Hematopoietic multipotent progenitor cell treated with erythropoietin and hydrocortisone succinate and interleukin-3 and kit ligand, for 4 days (in vitro differentiated cells): ENCODE data around the gene KLF5.
A peak's percentile ranks its signal among the peaks of the same experiment; 100 is the strongest.

Experiments
- DNase-seq: peaks from one replicate; pipeline ENCODE4 v3.0.0-alpha.2; 2015

Gene KLF5

DNA sequence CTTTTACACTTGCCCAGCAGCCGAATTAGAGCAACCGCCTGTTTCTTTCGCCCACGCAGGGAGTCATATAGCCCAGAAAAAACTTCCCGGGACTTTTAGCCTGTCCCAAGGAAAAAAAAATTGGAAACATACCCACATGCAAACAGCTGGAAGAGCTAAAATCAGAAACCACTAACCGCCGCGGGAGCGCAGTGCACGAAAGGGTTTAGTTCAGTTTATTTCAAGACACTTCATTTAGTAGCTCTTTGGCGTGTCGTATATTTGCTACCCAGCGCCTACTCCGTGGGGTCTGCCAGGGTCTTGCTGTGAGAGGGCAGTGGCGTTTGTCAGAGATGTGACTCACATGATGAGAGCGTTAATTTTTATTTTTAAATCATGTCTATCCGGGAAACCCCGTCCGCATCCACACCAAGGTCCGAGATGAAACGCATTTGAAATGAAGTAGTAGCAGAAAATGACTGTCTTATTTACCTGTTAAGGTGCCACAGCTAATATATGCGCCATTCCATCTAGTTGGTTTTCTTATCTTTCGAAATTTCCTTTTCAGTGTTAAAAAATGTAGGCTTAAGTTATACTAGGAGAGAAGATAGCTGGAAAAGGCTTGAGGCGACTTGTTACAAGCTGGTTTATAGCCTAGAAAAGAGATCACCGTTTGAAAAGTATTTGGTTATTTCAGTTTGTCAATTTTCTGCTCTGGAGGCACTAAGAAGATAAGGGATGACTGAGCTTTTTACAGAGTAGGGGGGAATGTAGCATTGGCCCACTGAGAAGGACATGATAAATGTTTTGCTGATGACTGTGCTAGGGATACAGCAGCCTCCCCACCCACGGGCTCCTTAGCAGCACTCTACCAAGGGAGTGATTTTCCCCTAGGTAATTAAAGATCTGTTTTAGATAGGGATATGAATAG, 1.7 kb downstream of the KLF5 start:
- peak; percentile 35 for DNase-seq

DNA sequence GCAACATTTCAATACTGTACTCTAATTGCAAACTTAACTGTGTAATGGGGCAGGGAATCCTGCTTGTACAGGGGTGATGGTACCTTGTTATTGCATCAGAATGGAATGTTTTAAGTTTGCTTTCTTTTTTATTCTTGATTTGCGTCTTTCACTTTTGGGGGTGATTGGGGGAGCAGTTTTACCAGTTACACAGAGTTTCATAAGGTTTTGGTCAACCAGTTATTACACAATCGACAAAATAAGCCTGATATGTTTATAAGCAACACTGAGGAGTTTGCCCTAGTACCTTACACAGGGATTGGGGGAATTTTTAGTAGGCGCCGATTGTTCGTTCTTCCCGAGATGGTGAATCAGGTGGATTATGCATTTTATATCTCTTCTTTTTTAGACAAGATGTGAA, 2.7 kb downstream of the KLF5 start:
- peak; percentile 34 for DNase-seq

DNA sequence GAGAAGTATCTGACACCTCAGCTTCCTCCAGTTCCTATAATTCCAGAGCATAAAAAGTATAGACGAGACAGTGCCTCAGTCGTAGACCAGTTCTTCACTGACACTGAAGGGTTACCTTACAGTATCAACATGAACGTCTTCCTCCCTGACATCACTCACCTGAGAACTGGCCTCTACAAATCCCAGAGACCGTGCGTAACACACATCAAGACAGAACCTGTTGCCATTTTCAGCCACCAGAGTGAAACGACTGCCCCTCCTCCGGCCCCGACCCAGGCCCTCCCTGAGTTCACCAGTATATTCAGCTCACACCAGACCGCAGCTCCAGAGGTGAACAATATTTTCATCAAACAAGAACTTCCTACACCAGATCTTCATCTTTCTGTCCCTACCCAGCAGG, 3.1 kb downstream of the KLF5 start:
- DNase-seq = no peak

DNA sequence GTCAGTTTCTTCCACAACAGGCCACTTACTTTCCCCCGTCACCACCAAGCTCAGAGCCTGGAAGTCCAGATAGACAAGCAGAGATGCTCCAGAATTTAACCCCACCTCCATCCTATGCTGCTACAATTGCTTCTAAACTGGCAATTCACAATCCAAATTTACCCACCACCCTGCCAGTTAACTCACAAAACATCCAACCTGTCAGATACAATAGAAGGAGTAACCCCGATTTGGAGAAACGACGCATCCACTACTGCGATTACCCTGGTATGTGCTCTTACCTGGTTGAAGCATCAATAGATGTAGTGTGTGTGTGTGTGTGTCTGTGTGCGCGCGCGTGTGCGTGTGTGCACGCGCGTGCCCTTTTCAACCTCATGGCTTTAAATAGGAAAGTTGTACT, 3.7 kb downstream of the KLF5 start:
- no peak for DNase-seq

DNA sequence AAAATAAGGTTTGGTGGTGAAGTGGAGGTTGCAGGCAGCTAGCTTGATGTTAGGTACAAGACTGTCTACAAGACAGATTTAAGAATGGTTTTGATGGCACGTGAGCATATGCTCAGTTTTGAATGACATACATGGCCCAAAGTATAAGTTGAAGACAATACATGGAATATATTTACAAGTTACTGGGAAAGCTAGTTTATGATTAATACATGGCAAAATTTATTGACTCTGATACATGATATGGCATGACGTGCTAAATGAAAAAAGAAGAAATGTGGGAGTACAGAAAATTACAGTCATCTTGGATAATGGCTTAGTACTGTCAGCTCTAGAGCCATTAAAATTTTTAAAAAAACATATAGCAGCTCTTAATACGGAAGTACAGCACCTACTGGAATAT, 4.4 kb downstream of the KLF5 start:
- DNase-seq = no peak

DNA sequence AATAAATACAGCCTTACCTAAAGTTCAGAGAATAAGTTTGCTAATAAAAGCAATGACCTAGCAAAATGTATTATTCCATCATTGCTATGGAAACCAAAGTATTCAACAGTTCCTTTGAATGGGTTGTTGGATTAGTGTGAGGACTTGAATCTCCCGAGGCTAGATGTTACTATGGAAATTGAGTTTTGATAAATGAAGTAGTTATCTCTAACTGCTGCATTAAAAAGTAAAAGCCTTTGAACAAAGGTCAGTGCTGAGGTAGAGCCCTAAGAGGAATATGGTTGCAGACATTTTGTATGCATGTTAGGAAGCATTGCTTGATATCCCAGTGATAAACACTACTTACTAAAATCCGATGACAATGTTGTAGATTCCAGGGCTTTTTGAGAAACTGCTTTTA, 6.2 kb downstream of the KLF5 start:
- DNase-seq = no peak

DNA sequence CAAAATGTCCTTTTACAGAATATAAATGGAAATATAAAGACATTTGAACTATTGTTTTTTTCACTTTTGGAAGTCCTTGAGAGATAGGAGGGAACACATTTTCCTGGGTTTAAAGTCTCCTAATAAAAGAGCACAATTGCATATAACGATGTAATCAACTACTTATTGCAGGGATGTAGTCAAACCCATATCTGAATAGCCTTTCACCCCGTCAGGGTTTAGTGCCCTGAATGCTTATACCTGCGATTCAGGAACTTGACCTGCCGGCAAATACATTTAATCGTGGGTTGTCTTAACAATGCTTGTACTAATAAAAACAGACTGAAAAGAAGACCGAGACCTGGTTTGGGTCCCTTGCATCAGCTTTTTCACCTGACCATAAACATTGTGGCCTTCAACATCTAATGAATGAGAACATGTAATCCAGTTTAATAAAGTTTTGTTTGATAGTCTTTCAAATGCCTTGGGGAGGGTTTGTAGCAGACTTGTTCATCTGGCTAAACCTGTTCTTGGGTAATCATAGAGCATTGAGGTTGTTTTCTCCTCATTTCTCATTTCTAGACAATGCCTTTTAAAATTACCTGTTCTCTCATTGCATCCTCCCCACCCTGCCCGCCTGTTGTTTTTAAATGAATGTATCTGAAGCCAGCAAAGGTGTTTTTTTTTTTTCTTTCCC, 7.0 kb downstream of the KLF5 start:
- DNase-seq = no peak

DNA sequence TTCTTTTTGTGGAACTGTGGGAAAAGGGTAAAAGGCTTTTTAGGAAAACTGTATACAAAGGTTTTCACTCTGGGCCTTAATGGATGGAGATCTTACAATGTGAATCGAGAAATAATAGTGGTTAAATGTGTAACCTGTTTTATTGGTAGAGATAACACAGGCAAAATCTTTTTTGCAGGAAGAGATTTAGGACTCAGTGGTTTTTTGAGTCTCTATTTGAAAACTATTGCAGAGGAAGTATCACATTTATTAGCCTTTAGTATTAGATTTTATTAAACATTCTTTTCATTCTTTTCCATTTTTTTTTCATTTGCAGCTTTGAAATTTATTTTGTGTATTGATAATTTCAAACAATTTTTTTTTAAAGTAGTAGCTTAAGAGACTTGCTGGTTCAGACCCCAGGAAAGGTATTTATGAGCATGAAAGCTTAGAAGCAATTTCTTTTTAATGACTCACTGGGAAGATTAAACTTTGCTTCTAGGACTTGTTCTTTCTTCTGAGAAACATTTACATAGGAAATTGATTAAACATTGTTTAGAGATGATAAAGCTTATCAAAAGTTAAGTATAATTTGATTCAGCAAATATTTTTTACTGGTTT, 10.5 kb downstream of the KLF5 start:
- DNase-seq = no peak

DNA sequence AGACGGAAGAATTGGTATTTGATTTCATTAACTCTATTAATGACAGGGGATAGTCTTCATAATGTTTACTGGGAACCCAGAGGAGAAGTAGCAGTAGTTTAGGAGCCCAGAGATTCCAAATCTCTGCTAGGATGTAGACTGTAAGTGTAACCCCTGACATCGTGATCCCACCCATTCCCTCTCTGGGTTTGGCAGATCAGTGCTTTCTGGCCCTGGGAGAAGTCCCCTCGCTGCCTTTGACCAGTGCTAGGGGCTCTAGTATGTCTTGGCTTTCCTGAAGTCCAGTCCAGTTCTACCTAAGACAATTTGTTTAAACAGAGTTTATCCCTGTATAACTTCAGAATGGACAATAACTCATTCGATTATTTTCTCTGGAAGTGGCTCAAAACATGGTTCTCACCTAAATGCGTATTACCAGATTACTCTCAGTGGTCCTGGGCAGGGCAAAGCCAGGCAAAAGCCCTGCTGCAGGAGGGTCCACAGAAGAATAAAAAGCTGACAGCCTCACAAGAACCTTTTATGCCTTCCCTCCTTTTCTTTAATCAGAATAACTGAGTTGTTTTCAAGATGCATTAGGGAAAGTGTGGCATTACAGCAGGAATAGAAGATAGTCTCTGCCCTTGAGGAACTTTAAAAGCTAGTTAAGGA, 11.8 kb downstream of the KLF5 start:
- no peak for DNase-seq

DNA sequence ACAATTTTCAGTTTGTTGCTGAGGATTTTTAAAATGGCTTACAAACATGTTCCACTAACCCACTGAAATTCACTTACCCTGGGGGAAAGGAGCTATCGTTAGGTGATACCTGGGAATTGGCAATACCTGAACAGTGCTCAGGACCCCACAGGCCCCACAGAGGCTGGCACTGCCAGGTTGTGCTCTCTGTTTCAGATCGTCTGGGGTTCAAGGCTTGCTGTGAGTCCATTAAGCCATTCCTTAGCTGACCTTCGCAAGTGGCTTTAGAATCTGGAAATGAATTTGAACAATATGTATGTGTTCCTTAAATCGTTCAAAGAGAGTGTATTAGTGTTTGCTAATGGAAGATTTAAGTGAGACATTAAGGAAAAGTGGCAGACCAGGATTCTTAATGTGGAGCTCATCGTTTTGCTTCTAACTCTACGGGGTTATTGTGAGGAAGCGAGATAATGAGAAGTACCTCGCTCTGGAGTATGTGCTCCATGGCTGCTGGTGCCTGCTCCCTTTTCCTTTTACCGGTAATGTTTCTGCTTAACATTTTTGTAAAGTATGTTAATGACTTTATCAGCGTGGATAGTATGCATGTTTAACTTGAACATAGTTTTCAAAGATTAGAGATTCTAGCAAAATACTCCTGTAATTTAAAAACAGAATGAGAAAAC, 13.6 kb downstream of the KLF5 start:
- no peak for DNase-seq

DNA sequence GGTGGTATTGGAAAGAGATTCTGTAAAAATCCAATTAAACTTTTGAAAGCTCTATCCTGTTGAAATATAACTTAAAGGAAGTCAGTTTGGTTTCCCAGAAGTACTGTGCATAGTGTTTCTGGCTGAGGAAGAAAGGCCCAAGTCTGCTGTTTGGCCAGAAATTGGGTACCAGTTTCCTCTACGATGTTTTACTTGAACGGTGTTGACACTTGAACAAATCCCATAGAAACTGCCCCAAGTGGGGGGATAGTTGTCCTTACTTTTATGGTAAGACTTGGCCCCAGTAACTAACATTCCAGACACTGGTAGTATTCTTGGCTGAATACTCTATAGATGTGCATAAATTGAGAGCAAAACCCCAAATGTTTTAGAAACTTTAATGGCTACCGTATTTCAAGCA, 14.2 kb downstream of the KLF5 start:
- no peak for DNase-seq

DNA sequence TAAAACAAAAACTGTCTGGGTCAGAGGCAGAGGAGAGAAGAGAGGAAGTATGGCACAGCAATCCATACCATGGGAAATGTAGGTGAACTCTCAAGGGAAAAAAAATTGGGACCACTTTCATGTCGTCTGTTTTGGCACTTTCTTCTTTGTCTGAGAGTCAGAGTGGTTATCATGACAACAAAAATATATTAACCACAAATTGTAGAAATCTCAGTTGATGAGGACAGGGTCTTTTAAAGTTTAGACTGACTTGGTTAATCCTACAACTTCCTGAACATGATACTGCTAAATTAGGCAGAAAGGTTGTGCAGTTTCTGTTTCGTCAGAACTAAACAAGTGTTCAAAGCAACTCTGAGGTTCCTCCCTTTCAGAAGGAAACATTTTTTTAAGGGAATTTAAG, 15.2 kb downstream of the KLF5 start:
- peak; percentile 20 for DNase-seq

DNA sequence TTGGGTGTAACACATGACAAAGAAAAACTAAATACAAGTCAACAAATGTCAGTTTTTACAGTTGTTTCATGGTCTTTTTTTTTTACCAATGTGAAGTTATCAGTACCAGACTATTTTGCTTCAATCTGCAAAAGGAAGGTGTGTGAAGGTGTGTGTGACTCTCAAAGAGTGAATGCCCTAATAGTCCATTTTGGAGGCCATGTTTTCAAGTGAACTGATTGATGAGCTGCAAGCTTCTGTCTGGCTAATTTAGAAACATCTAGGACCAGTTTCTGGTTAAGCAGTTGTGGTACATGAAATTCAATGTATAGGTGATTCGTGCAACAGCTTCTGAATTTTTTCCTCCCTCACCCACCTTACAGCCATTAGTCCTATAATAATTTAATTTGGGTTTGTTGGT, 16.1 kb downstream of the KLF5 start:
- DNase-seq = no peak

DNA sequence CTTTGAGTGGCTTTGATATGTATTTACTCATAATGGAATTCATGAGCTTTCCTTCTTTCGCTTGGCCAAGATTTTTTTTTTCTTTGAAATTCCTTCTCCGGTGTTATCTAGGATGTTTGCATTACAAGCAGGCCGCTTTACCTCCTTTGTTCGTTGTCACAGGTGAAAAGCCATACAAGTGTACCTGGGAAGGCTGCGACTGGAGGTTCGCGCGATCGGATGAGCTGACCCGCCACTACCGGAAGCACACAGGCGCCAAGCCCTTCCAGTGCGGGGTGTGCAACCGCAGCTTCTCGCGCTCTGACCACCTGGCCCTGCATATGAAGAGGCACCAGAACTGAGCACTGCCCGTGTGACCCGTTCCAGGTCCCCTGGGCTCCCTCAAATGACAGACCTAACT, 16.7 kb downstream of the KLF5 start:
- no peak for DNase-seq

DNA sequence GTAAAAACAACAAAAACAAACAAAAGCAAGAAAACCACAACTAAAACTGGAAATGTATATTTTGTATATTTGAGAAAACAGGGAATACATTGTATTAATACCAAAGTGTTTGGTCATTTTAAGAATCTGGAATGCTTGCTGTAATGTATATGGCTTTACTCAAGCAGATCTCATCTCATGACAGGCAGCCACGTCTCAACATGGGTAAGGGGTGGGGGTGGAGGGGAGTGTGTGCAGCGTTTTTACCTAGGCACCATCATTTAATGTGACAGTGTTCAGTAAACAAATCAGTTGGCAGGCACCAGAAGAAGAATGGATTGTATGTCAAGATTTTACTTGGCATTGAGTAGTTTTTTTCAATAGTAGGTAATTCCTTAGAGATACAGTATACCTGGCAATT, 17.1 kb downstream of the KLF5 start:
- no peak for DNase-seq

DNA sequence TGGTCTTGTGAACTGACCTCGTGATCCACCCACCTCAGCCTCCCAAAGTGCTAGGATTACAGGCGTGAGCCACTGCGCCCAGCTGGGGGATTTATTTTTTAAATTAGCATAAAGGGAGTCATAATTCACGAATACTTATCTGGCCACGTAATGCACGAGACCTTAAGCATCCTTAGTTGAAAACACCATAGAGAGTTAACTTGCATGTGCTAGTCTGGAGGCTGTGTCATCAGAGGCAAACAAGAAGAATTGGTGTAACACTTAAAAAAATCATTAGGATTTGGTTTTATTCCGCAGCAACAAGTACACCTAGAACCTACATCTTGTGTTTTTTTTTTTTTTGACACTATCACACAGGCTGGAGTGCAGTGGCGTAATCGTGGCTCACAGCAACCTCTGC, 19.1 kb downstream of the KLF5 start:
- no peak for DNase-seq

DNA sequence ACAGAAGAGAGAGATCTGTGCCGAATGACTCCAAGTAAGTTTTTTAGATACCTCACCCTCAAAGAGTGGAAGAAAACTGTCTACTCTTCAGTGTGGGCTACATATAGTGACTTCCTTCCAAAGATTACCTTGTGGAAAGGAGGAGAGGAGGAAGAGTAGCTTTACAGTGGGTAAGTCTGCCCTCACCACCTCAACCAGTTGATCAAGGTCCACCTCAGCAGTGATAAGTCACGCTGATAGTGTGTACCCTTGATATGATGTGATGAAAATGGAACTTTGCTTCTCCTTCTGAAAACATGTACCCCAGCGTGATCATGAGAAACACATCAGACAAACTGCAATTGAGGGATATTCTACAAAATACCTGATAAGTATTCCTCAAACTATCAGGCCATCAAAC, 20.6 kb downstream of the KLF5 start:
- no peak for DNase-seq

DNA sequence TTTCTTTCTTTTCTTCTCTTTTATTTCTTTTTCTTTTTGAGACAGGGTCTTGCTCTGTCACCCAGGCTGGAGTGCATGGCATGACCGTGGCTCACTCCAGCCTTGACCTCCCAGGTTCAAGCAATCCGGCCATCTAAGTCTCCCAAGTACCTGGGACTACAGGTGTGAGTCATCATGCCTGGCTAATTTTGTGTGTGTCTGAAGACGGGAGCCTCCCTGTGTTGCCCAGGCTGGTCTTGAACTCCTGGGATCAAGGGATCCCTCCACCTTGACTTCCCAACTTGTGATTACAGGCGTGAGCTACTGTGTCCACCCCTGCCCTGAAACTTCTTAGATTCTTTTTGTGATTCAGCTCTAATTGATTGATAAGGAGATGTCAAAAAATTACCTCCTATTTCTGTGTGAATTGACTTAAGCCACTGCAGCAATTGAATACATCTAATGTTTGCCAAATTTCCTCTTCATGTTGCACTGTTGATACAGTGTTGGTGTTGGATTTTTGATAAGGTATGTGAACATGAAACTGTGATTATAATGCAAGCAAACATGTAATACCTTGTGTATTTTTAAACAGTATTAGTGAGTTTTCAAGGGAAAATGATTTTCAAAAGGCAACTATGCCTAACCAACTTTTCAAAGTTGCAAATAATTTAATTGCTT, 22.6 kb downstream of the KLF5 start:
- no peak for DNase-seq

DNA sequence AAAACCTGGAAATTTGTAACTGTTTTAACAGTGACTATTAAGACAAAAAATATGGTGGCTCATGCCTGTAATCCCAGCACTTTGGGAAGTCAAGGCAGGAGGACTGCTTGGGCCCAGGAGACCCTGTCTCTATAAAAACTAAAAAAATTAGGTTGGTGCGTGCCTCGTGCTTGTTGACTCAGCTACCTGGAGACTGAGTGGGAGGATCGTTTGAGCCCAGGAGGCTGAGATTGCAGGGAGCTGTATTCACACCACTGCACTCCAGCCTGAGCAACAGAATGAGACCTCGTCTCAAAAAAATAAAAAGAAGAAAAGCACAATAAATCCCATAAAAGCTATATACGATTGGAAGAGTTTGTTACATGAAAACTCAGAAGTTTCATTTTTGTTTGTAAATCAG, 23.7 kb downstream of the KLF5 start:
- DNase-seq = no peak

DNA sequence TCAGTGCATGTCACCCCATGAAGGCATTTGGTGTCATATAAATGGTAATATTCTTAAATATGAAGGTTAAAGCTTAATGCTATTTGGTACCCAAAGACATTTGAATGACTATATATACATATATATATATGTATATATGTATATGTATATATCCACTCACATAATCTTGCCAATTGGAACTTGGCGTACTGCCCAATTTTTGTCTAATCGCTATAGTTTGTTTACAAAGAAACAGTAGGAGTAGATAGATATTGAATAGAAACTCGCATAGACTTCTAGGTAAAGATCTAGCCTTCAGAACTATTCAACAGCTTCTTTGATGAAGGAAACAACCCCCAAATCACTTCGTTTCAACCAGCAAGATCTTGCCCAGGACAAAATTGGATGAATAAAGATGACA, 24.1 kb downstream of the KLF5 start:
- DNase-seq = no peak

DNA sequence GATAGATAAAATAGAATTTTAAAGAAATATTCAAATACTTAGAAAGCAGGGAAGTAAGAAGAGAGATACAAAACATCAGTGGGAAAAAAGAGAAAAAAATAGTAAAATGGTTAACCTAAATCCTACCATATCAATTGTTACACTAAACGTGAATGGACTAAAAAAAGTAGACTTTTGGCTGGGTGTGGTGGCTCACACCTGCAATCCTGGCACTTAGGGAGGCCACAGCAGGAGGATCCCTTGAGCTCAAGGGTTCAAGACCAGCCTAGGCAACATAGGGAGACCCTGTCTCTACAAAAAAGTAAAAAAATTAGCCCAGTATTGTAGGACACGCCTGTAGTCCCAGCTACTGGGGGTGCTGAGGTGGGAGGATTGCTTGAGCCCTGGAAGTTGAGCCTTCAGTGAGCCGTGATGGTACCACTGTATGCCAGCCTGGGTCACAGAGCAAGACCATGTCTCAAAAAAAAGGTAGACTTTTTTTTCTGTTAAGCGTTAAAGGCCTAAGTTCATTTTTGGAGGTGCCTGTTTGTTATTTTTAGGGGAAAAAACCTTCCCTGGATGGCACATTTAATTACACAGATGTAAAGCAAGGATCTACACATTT, 29.6 kb downstream of the KLF5 start:
- DNase-seq = no peak

DNA sequence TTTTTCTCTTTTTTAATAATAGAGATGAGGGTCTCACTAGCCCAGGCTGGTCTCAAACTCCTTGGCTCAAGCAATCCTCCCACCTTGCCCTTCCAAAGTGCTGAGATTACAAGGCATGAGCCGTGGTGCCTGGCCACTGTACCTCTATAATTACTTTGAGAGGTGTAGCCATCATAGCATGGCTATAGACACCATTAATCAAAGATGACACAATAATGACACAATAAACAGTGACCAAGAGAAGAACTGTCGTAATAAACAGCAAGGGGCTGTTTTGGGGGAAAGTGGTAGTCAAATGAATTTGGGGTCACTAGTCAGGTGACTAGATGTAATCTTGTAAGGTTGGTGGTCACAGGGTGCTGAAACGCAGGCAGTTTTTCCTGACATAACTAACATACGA, 30.4 kb downstream of the KLF5 start:
- DNase-seq = no peak
